HL-60/S4 treated with retinoic acid at 250 ng/mL for 4 days and 3 days (cell line): ENCODE data around the gene LCORL.

Experiments used
- in situ Hi-C: fragments of 300-500 bp; cut with MboI; formaldehyde crosslinking; loops from 2 replicates; pipeline ENCODE4 v1.7.0; 2022; ENCODE audit warnings: low sequenced_read_pairs

The LCORL gene

GRCh38 chr4:17934286-17934685, 87.3 kb downstream of the LCORL start:
- in situ Hi-C loops: no loop called here

GRCh38 chr4:17933126-17933525, 88.4 kb downstream of the LCORL start:
- in situ Hi-C loops: no loop called here

GRCh38 chr4:17932041-17932440, 89.5 kb downstream of the LCORL start:
- in situ Hi-C loops: no loop called here

GRCh38 chr4:17930256-17930655, 91.3 kb downstream of the LCORL start:
- in situ Hi-C loops: no loop called here

- in situ Hi-C loops: no loop called here
Measured at GRCh38 chr4:17924189-17924588, 97.4 kb downstream of the LCORL start.

GRCh38 chr4:17921451-17921850, 100.1 kb downstream of the LCORL start:
- in situ Hi-C loops: no loop called here

GRCh38 chr4:17920681-17921080, 100.9 kb downstream of the LCORL start:
- in situ Hi-C loops: no loop called here

GRCh38 chr4:17915439-17915838, 106.1 kb downstream of the LCORL start:
- in situ Hi-C loops: no loop called here

GRCh38 chr4:17912011-17912410, 109.5 kb downstream of the LCORL start:
- in situ Hi-C loops: no loop called here

GRCh38 chr4:17911608-17912007, 109.9 kb downstream of the LCORL start:
- in situ Hi-C loops: no loop called here

- in situ Hi-C loops: no loop called here
Measured at GRCh38 chr4:17898553-17899055, 123.0 kb downstream of the LCORL start.

- in situ Hi-C loops: no loop called here
Measured at GRCh38 chr4:17895481-17895880, 126.1 kb downstream of the LCORL start.

GRCh38 chr4:17894421-17894820, 127.1 kb downstream of the LCORL start:
- in situ Hi-C loops: no loop called here

GRCh38 chr4:17889692-17890091, 131.9 kb downstream of the LCORL start:
- in situ Hi-C loops: no loop called here

- in situ Hi-C loops: no loop called here
Measured at GRCh38 chr4:17884511-17884910, 137.0 kb downstream of the LCORL start.

GRCh38 chr4:17884063-17884462, 137.5 kb downstream of the LCORL start:
- in situ Hi-C loops: no loop called here

GRCh38 chr4:17877661-17878060, 143.9 kb downstream of the LCORL start:
- in situ Hi-C loops: no loop called here

GRCh38 chr4:17876943-17877342, 144.6 kb downstream of the LCORL start:
- in situ Hi-C loops: no loop called here

GRCh38 chr4:17875402-17876070, 146.0 kb downstream of the LCORL start:
- in situ Hi-C loops: no loop called here

GRCh38 chr4:17869327-17869726, 152.2 kb downstream of the LCORL start:
- in situ Hi-C loops: no loop called here

- in situ Hi-C loops: no loop called here
Measured at GRCh38 chr4:17867276-17867675, 154.3 kb downstream of the LCORL start.

GRCh38 chr4:17866810-17867209, 154.7 kb downstream of the LCORL start:
- in situ Hi-C loops: no loop called here

GRCh38 chr4:17865866-17866363, 155.6 kb downstream of the LCORL start:
- in situ Hi-C loops: no loop called here
